Tibial artery (tissue), 4 donors: Measurements from ENCODE around the gene FBXW11.
"Not testable (repeated sequence)": the region's sequence is repeated elsewhere in the genome, so short reads cannot be mapped to it uniquely, and the experiment has no call there.

Experiments
- DNase-seq, 2 donors: peaks; one replicate each; pipeline ENCODE4 v3.0.0-alpha.2; 2019
- H3K27ac ChIP-seq, 2 donors: fragments of 200-600 bp; sonication (generic) in 1 of 2; 1 replicate in 1 of 2; 2 replicates in 1 of 2; pipeline ENCODE4 v1.5.1; 2018 to 2019; ENCODE audit warnings: mild to moderate bottlenecking in 1 of 2
- H3K27me3 ChIP-seq, 2 donors: fragments of 200-600 bp; sonication (generic) in 1 of 2; one replicate each; pipeline versions ENCODE4 v1.5.1 to v1.6.0; 2016 to 2019
- H3K36me3 ChIP-seq, 3 donors: fragments of 200-600 bp; sonication (generic) in 2 of 3; one replicate each; pipeline ENCODE4 v1.5.1; 2016 to 2019; ENCODE audit warnings: mild to moderate bottlenecking in 2 of 3
- H3K4me1 ChIP-seq, 4 donors: fragments of 200-600 bp; sonication (generic) in 2 of 4; 1 replicate in 3 of 4; 2 replicates in 1 of 4; pipeline ENCODE4 v1.5.1; 2016 to 2019
- H3K4me3 ChIP-seq, 2 donors: fragments of 200-600 bp; sonication (generic) in 1 of 2; 1 replicate in 1 of 2; 2 replicates in 1 of 2; pipeline ENCODE4 v1.5.1; 2018 to 2019; ENCODE audit warnings: mild to moderate bottlenecking in 2 of 2
- H3K9me3 ChIP-seq, 3 donors: fragments of 200-600 bp; sonication (generic) in 1 of 3; one replicate each; pipeline ENCODE4 v1.5.1; 2016 to 2019
- intact Hi-C: fragments of 100-400 bp; cut with DNase I; formaldehyde crosslinking; loops from one replicate; pipeline ENCODE4 v1.15.0; 2023; ENCODE audit warnings: low total_unique reads
- TF ChIP-seq, protein P1 (sequence below), 2 experiments: fragments of 200-600 bp in 1 of 2; fragments of 450-650 bp in 1 of 2; IDR thresholded peaks; one replicate each; pipeline ENCODE4 v1.5.1; 2017 to 2019; ENCODE audit warnings: antibody characterized with exemption in 2 of 2, mild to moderate bottlenecking in 1 of 2, moderate library complexity in 1 of 2

FBXW11 gene

GRCh38 chr5:172038167-172038566, 31.7 kb upstream of the FBXW11 start:
- Histone ChIP-seq H3K27me3 (no peaks in the 10 kb centered on the region), H3K4me3 (no peak overlapping the region), H3K4me1 (no peaks in the 10 kb centered on the region), H3K9me3 (no peaks in the 10 kb centered on the region), H3K27ac (no peak overlapping the region), H3K36me3 (no peaks in the 10 kb centered on the region)
- intact Hi-C loops: no loop called here
- TF ChIP-seq, protein P1, sequence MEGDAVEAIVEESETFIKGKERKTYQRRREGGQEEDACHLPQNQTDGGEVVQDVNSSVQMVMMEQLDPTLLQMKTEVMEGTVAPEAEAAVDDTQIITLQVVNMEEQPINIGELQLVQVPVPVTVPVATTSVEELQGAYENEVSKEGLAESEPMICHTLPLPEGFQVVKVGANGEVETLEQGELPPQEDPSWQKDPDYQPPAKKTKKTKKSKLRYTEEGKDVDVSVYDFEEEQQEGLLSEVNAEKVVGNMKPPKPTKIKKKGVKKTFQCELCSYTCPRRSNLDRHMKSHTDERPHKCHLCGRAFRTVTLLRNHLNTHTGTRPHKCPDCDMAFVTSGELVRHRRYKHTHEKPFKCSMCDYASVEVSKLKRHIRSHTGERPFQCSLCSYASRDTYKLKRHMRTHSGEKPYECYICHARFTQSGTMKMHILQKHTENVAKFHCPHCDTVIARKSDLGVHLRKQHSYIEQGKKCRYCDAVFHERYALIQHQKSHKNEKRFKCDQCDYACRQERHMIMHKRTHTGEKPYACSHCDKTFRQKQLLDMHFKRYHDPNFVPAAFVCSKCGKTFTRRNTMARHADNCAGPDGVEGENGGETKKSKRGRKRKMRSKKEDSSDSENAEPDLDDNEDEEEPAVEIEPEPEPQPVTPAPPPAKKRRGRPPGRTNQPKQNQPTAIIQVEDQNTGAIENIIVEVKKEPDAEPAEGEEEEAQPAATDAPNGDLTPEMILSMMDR (IDR thresholded peaks at IDR 0.05): no peak
- DNase-seq: no peak

- Histone ChIP-seq H3K4me3 (no peak overlapping the region), H3K27ac (no peak overlapping the region), H3K27me3 (no peaks in the 10 kb centered on the region), H3K4me1 (no peaks in the 10 kb centered on the region), H3K9me3 (no peaks in the 10 kb centered on the region), H3K36me3 (no peaks in the 10 kb centered on the region)
- DNase-seq: no peak
- TF ChIP-seq, protein P1 (IDR thresholded peaks at IDR 0.05): no peak
- intact Hi-C loops: no loop called here
These were observed 28.6 kb upstream of the FBXW11 start for GRCh38 chr5:172035049-172035448.

GRCh38 chr5:172031894-172032461, 25.5 kb upstream of the FBXW11 start:
- DNase-seq: no peak
- no peaks in the 10 kb centered on the region for H3K36me3 ChIP-seq
- intact Hi-C loops: no loop called here
- TF ChIP-seq, protein P1 (IDR thresholded peaks at IDR 0.05): no peak
- H3K4me3 ChIP-seq: no peak overlapping the region
- H3K9me3 ChIP-seq: no peaks in the 10 kb centered on the region
- no peaks in the 10 kb centered on the region for H3K27me3 ChIP-seq
- H3K27ac ChIP-seq: no peak overlapping the region
- no peaks in the 10 kb centered on the region for H3K4me1 ChIP-seq

- Histone ChIP-seq H3K9me3 (no peaks in the 10 kb centered on the region), H3K4me1 (no peaks in the 10 kb centered on the region), H3K27me3 (no peaks in the 10 kb centered on the region), H3K36me3 (no peaks in the 10 kb centered on the region), H3K4me3 (no peak overlapping the region), H3K27ac (no peak overlapping the region)
- TF ChIP-seq, protein P1 (IDR thresholded peaks at IDR 0.05): no peak
- no peak for DNase-seq
- intact Hi-C loops: no loop called here
These were observed 23.4 kb upstream of the FBXW11 start for GRCh38 chr5:172029876-172030275.

- TF ChIP-seq, protein P1 (IDR thresholded peaks at IDR 0.05): no peak
- intact Hi-C loops: no loop called here
- H3K27ac ChIP-seq: no peak overlapping the region
- no peaks in the 10 kb centered on the region for H3K9me3 ChIP-seq
- no peaks in the 10 kb centered on the region for H3K36me3 ChIP-seq
- no peak overlapping the region for H3K4me3 ChIP-seq
- no peaks in the 10 kb centered on the region for H3K4me1 ChIP-seq
- H3K27me3 ChIP-seq: no peaks in the 10 kb centered on the region
- DNase-seq: no peak
These were observed 21.7 kb upstream of the FBXW11 start for GRCh38 chr5:172028167-172028566.

- H3K9me3 ChIP-seq, H3K4me3 ChIP-seq, H3K27me3 ChIP-seq, H3K27ac ChIP-seq, DNase-seq, H3K4me1 ChIP-seq, H3K36me3 ChIP-seq, intact Hi-C loops: not testable (repeated sequence)
These were observed 13.8 kb upstream of the FBXW11 start for GRCh38 chr5:172020110-172020786.
